Keratinocyte (primary cell): Measurements from ENCODE around the gene ARHGEF3. TPM values are rescaled to one million over a fixed set of nuclear protein-coding genes. Genes with fewer than 3 reads are reported as not detected.

Experiments used
- DNase-seq: peaks from one replicate; pipeline ENCODE4 v3.0.0-alpha.2; 2011; ENCODE audit warnings: low read depth, missing footprints, low spot score
- FAIRE-seq: peaks from 2 replicates; lab custom pipeline; 2011; peaks lifted over from hg19 to GRCh38; lab: Jason Lieb, UNC
- H2AFZ ChIP-seq: 2 replicates; pipeline ENCODE4 v1.6.0; 2012; ENCODE audit warnings: low read length, control low read depth, inconsistent platforms; ENCODE audit not compliant: control insufficient read depth
- H3K27ac ChIP-seq: 2 replicates; pipeline ENCODE4 v1.5.1; 2011; ENCODE audit warnings: low read length; ENCODE audit not compliant: control insufficient read depth, insufficient read depth
- H3K27me3 ChIP-seq: 3 replicates; pipeline ENCODE4 v1.6.0; 2011; ENCODE audit warnings: low read length; ENCODE audit not compliant: control insufficient read depth, insufficient read depth; ENCODE audit errors: extremely low read depth
- H3K36me3 ChIP-seq, 2 experiments: 2 replicates in 1 of 2; 3 replicates in 1 of 2; pipeline ENCODE4 v1.5.1; 2011; ENCODE audit warnings: low read length in 2 of 2, mild to moderate bottlenecking in 1 of 2; ENCODE audit not compliant: control insufficient read depth in 2 of 2, insufficient read depth in 2 of 2; ENCODE audit errors: extremely low read depth in 1 of 2
- H3K4me1 ChIP-seq: 3 replicates; pipeline ENCODE4 v1.5.1; 2011; ENCODE audit warnings: low read length; ENCODE audit not compliant: control insufficient read depth, insufficient read depth; ENCODE audit errors: extremely low read depth
- H3K4me2 ChIP-seq: 3 replicates; pipeline ENCODE4 v1.6.0; 2011; ENCODE audit warnings: low read depth, low read length; ENCODE audit not compliant: control insufficient read depth, insufficient read depth; ENCODE audit errors: extremely low read depth
- H3K4me3 ChIP-seq, 3 experiments: fragments of 200-600 bp in 1 of 3; sonication (generic) in 1 of 3; 2 replicates in 2 of 3; 3 replicates in 1 of 3; pipeline ENCODE4 v1.5.1; 2011 to 2016; ENCODE audit warnings: low read length in 3 of 3, mild to moderate bottlenecking in 3 of 3, control low read depth in 2 of 3, inconsistent platforms in 1 of 3, low read depth in 1 of 3, mixed read lengths in 1 of 3, mixed run types in 1 of 3, moderate library complexity in 1 of 3; ENCODE audit not compliant: control insufficient read depth in 2 of 3, insufficient read depth in 2 of 3; ENCODE audit errors: extremely low read depth in 1 of 3
- H3K79me2 ChIP-seq: 2 replicates; pipeline ENCODE4 v1.6.0; 2012; ENCODE audit warnings: low read length; ENCODE audit not compliant: control insufficient read depth, insufficient read depth
- H3K9ac ChIP-seq: 3 replicates; pipeline ENCODE4 v1.6.0; 2011; ENCODE audit warnings: low read length; ENCODE audit not compliant: control insufficient read depth, insufficient read depth; ENCODE audit errors: extremely low read depth
- H3K9me1 ChIP-seq: 3 replicates; pipeline ENCODE4 v1.6.0; 2011; ENCODE audit warnings: low read length; ENCODE audit not compliant: control insufficient read depth, insufficient read depth; ENCODE audit errors: extremely low read depth
- H3K9me3 ChIP-seq: 2 replicates; pipeline ENCODE4 v1.5.1; 2012; ENCODE audit warnings: low read depth, low read length; ENCODE audit not compliant: control insufficient read depth
- H4K20me1 ChIP-seq: 3 replicates; pipeline ENCODE4 v1.6.0; 2011; ENCODE audit warnings: low read length; ENCODE audit not compliant: control insufficient read depth, insufficient read depth; ENCODE audit errors: extremely low read depth
- EZH2 ChIP-seq: IDR thresholded peaks from one replicate; pipeline ENCODE4 v1.6.1; 2012; ENCODE audit warnings: inconsistent platforms, mild to moderate bottlenecking, low read length, moderate library complexity
- dilution Hi-C: fragments of 300-500 bp; cut with MboI; formaldehyde crosslinking; loops from one replicate; pipeline ENCODE4 v1.7.0; 2020; ENCODE audit warnings: low sequenced_read_pairs; ENCODE audit not compliant: extremely low pct_ligation_motif_present
- polyA plus RNA-seq, 5 experiments: library from polyadenylated mRNA; depleted of rRNA in 3 of 5; stranded (reverse) in 3 of 5; stranded (forward) in 1 of 5; unstranded in 1 of 5; fragments of >200 nt; gene quantifications; 1 replicate in 1 of 5; 2 replicates in 3 of 5; 3 replicates in 1 of 5; pipeline versions ENCODE4 v1.2.1 to v1.2.3, GENCODE V29; 2011 to 2012; ENCODE audit warnings: missing spikeins in 2 of 5, low read depth in 1 of 5, low replicate concordance in 1 of 5
- TF ChIP-seq, protein P1 (sequence below), 3 experiments: IDR thresholded peaks in 1 of 3; conservative IDR thresholded peaks in 1 of 3; optimal IDR thresholded peaks in 1 of 3; 2 replicates in 2 of 3; 3 replicates in 1 of 3; pipeline versions ENCODE3 to v1.5.1; 2011; ENCODE audit warnings: low read length in 3 of 3, mild to moderate bottlenecking in 3 of 3, moderate library complexity in 2 of 3, control low read depth in 1 of 3, inconsistent platforms in 1 of 3; ENCODE audit not compliant: insufficient read depth in 2 of 3; ENCODE audit errors: extremely low read depth in 1 of 3

The ARHGEF3 gene
- polyA plus RNA-seq, 1 donor (not counting 4 experiments of a cell fraction or from before 2014, with no cell fraction given) = 26.2 TPM

DNA sequence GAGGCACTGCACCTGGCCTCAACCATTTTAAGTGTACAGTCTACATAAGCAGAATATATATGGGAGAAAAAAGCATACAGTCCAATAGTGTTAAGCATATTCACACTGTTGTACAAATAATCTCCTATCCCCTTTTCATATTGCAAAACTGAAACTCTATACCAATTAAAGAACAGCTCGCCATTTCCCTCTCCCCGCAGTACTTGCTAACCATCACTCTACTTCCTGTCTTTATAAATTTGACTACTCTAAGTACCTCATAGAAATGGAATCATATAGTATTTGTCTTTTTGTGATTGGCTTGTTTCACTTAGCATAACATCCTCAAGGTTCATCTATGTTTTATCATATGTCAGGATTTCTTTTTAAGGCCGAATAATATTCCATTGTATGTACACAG, 97.0 kb downstream of the ARHGEF3 start:
- H4K20me1 ChIP-seq = no peaks in the 10 kb centered on the region
- H3K9me3 ChIP-seq = no peaks in the 10 kb centered on the region
- no peak overlapping the region for H3K9ac ChIP-seq
- dilution Hi-C loops = loop anchor here (25.0 kb wide), 1 partner anchor 283 kb away; no protein-coding TSS in a partner anchor
- DNase-seq (no peak), FAIRE-seq (no peak)
- H3K9me1 ChIP-seq = no peaks in the 10 kb centered on the region
- TF ChIP-seq EZH2 = no peak
- TF ChIP-seq, protein P1, sequence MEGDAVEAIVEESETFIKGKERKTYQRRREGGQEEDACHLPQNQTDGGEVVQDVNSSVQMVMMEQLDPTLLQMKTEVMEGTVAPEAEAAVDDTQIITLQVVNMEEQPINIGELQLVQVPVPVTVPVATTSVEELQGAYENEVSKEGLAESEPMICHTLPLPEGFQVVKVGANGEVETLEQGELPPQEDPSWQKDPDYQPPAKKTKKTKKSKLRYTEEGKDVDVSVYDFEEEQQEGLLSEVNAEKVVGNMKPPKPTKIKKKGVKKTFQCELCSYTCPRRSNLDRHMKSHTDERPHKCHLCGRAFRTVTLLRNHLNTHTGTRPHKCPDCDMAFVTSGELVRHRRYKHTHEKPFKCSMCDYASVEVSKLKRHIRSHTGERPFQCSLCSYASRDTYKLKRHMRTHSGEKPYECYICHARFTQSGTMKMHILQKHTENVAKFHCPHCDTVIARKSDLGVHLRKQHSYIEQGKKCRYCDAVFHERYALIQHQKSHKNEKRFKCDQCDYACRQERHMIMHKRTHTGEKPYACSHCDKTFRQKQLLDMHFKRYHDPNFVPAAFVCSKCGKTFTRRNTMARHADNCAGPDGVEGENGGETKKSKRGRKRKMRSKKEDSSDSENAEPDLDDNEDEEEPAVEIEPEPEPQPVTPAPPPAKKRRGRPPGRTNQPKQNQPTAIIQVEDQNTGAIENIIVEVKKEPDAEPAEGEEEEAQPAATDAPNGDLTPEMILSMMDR (optimal IDR thresholded peaks at IDR 0.05 in 1 of 3, IDR thresholded peaks at IDR 0.05 in 1 of 3, conservative IDR thresholded peaks at IDR 0.05 in 1 of 3; ENCODE audit: extremely low read depth in 1 of 3, insufficient read depth in 2 of 3, low read length in 3 of 3) = no peak
- H3K27ac ChIP-seq = no peak overlapping the region
- H3K36me3 ChIP-seq = no peaks in the 10 kb centered on the region
- H3K79me2 ChIP-seq = no peaks in the 10 kb centered on the region
- H3K27me3 ChIP-seq = no peaks in the 10 kb centered on the region
- H2AFZ ChIP-seq = no peak overlapping the region
- H3K4me1 ChIP-seq = peaks cover 11% of the 10 kb centered on the region
- no peak overlapping the region for H3K4me3 ChIP-seq
- H3K4me2 ChIP-seq = no peak overlapping the region

DNA sequence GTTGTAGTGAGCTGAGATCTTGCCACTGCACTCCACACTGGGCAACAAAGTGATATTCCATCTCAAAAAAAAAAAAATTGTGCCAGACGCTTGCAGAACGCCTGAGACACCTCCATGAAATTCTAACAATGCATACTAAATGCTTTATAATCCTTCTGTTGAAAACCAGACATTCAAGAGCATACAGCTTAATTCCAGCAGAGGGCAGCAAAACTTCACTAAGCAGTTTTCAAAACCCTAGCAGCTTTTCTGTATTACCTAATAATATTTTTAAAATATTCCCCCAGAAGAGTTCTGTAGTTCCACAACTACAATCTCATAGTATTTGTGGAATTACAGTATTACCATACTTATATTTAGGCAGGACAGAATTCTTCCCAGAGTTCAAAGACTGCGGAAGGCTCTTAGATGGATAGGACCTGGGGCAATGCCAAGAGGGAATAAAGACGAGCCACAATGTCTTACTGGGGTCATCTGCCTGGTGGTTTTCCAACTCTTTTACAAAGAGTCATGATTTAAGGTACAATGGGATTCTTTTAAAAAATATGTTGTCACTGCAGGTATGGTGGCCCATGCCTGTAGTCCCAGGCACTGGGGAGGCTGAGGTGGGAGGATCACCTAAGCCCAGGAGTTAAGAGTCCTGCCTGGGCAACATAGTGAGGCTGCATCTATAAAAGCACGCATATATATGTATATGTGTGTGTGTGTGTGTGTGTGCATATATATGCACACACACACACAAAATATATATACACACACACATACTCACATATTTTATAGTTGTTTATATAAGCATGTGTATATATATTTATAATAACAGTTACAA, 99.0 kb downstream of the ARHGEF3 start:
- peak; percentile 53 for FAIRE-seq
- Histone ChIP-seq H3K4me1 (peaks cover 11% of the 10 kb centered on the region), H3K79me2 (no peaks in the 10 kb centered on the region), H3K27me3 (no peaks in the 10 kb centered on the region), H3K27ac (no peak overlapping the region), H3K9me3 (no peaks in the 10 kb centered on the region), H3K36me3 (no peaks in the 10 kb centered on the region), H3K4me2 (no peak overlapping the region), H3K4me3 (no peak overlapping the region), H2AFZ (no peak overlapping the region), H3K9me1 (no peaks in the 10 kb centered on the region), H3K9ac (no peak overlapping the region), H4K20me1 (no peaks in the 10 kb centered on the region)
- no peak for TF ChIP-seq EZH2
- TF ChIP-seq, protein P1 (optimal IDR thresholded peaks at IDR 0.05 in 1 of 3, IDR thresholded peaks at IDR 0.05 in 1 of 3, conservative IDR thresholded peaks at IDR 0.05 in 1 of 3; ENCODE audit: extremely low read depth in 1 of 3, insufficient read depth in 2 of 3, low read length in 3 of 3) = peak in 2 of 3 experiments; percentile 59 to 62
- dilution Hi-C loops = loop anchor here (25.0 kb wide), 1 partner anchor 285 kb away; no protein-coding TSS in a partner anchor
- no peak for DNase-seq
